PC-9 (cell line): ENCODE data around the gene BCL3. TPM values are rescaled to one million over a fixed set of nuclear protein-coding genes. Genes with fewer than 3 reads are reported as not detected.
A peak's percentile ranks its signal among the peaks of the same experiment; 100 is the strongest.

Experiments used
- BruUV-seq: library from RNA; stranded (reverse); fragments of 400-500 nt; replicated peaks from 2 replicates; lab custom pipeline; 2021; lab: Mats Ljungman, UMichigan
- CTCF ChIA-PET: fragments of 300-600 bp; sonication (Branson Sonifier 250); formaldehyde crosslinking; loops from one replicate; lab custom pipeline; 2022; ENCODE audit warnings: antibody characterized with exemption; lab: Charles Lee
- POLR2A ChIA-PET: fragments of 300-600 bp; sonication (Branson Sonifier 250); formaldehyde crosslinking; loops from one replicate; lab custom pipeline; 2022; ENCODE audit warnings: antibody characterized with exemption; ENCODE audit not compliant: unreplicated experiment; lab: Charles Lee
- DNase-seq, 2 experiments: peaks; one replicate each; pipeline versions ENCODE4 v3.0.0 to v3.0.0-alpha.2; 2015 to 2022; ENCODE audit warnings: mixed read lengths in 1 of 2
- H2AFZ ChIP-seq: fragments of 200-600 bp; sonication (generic); 2 replicates; pipeline ENCODE4 v1.8.1; 2017; ENCODE audit warnings: antibody characterized with exemption
- H3F3A ChIP-seq: fragments of 200-600 bp; sonication (generic); 2 replicates; pipeline ENCODE4 v1.8.1; 2017; ENCODE audit warnings: antibody characterized with exemption, mild to moderate bottlenecking, low read depth; ENCODE audit not compliant: insufficient read depth
- H3K27ac ChIP-seq: fragments of 200-600 bp; sonication (generic); 2 replicates; pipeline ENCODE4 v1.6.1; 2016; ENCODE audit warnings: mixed run types
- H3K27me3 ChIP-seq: fragments of 200-600 bp; sonication (generic); 2 replicates; pipeline ENCODE4 v1.6.1; 2016; ENCODE audit warnings: low read depth, mixed run types; ENCODE audit not compliant: insufficient read depth
- H3K36me3 ChIP-seq: fragments of 200-600 bp; sonication (generic); 2 replicates; pipeline ENCODE4 v1.6.1; 2016; ENCODE audit warnings: low read depth, mixed run types
- H3K4me1 ChIP-seq: fragments of 200-600 bp; sonication (generic); replicated peaks from 2 replicates; pipeline ENCODE4 v1.6.1; 2016; ENCODE audit warnings: mixed run types; ENCODE audit not compliant: insufficient read depth
- H3K4me2 ChIP-seq: fragments of 200-600 bp; sonication (generic); 2 replicates; pipeline ENCODE4 v1.6.1; 2017; ENCODE audit warnings: mixed run types
- H3K4me3 ChIP-seq: fragments of 200-600 bp; sonication (generic); 2 replicates; pipeline ENCODE4 v1.6.1; 2016; ENCODE audit warnings: mixed run types
- H3K79me2 ChIP-seq: fragments of 200-600 bp; sonication (generic); 2 replicates; pipeline ENCODE4 v1.6.1; 2017; ENCODE audit warnings: low read depth, mixed run types
- H3K9me2 ChIP-seq: fragments of 200-600 bp; sonication (generic); 2 replicates; pipeline ENCODE4 v1.8.1; 2017; ENCODE audit warnings: mild to moderate bottlenecking; ENCODE audit not compliant: insufficient read depth
- H3K9me3 ChIP-seq: fragments of 200-600 bp; sonication (generic); 2 replicates; pipeline ENCODE4 v1.8.1; 2016; ENCODE audit warnings: low read depth; ENCODE audit not compliant: insufficient read depth
- H4K20me1 ChIP-seq: fragments of 200-600 bp; sonication (generic); 2 replicates; pipeline ENCODE4 v1.8.1; 2017; ENCODE audit not compliant: insufficient read depth
- CTCF ChIP-seq: fragments of 200-600 bp; sonication (generic); conservative IDR thresholded peaks from 2 replicates; pipeline ENCODE4 v1.6.1; 2017; ENCODE audit warnings: mixed run types, antibody characterized with exemption, mild to moderate bottlenecking, moderate library complexity
- EZH2 ChIP-seq: fragments of 200-600 bp; sonication (generic); IDR thresholded peaks from 2 replicates; pipeline ENCODE4 v1.8.0; 2017; ENCODE audit warnings: antibody characterized with exemption, low read depth
- intact Hi-C: fragments of 100-400 bp; cut with micrococcal nuclease; formaldehyde crosslinking; loops from one replicate; pipeline ENCODE4 v1.10.0; 2022; ENCODE audit not compliant: unreplicated experiment
- total RNA-seq: library from RNA; stranded (reverse); gene quantifications from 2 replicates; pipeline ENCODE4 v1.2.3, GENCODE V29; 2021

Gene BCL3
- total RNA-seq, 1 experiment from 2014 or later, result 36.1 TPM

DNA sequence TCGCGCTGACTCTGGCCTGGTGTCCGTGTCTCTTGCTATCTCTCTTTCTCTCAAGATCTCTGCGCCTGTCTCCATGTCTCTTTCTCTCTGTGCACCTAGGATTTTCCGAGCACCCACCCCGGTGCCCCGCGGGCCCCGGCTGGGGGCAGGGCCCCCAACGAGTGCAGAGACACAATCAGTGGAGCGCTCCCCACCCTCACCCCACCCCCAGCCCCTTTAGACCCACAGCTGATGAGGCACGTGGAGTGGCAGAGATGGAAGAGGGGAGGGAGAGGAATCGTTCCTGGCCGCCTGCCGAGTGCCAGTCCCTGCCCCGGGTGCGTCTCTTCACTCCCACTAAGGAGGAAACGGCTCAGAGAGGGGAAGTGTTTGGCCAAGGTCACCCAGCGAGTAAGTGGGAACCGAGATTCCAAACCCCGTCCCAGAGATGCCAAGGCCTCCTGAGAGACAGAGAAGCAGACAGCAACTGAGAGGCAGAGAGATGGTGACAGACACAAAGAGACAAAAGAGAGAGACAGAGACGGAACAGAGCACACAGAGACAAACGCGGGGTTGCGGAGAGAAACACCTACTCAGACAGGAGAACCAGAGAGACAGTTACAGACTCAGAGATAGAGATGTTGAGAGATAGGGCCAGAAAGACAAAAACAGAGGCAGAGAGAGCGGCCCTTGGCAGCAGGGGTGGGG, 626 bp upstream of the BCL3 start:
- peak overlapping the region; percentile 78 for H3K4me3 ChIP-seq
- H3K36me3 ChIP-seq, result peaks cover 17% of the 10 kb centered on the region
- H4K20me1 ChIP-seq, result no peaks in the 10 kb centered on the region
- H3K27me3 ChIP-seq, result no peaks in the 10 kb centered on the region
- H3K27ac ChIP-seq, result peak overlapping the region; percentile 95
- peak overlapping the region; percentile 82 for H2AFZ ChIP-seq
- peaks cover 66% of the 10 kb centered on the region for H3K4me1 ChIP-seq
- peak; percentile 60 to 67 for DNase-seq
- no peaks in the 10 kb centered on the region for H3K9me3 ChIP-seq
- peak overlapping the region; percentile 96 for H3K4me2 ChIP-seq
- BruUV-seq, result no TSS peak
- peaks cover 40% of the 10 kb centered on the region for H3F3A ChIP-seq
- H3K79me2 ChIP-seq, result peaks cover 28% of the 10 kb centered on the region
- ChIA-PET CTCF (no interaction called here), POLR2A (no interaction called here)
- TF ChIP-seq CTCF (no peak), EZH2 (no peak)
- no peaks in the 10 kb centered on the region for H3K9me2 ChIP-seq
- intact Hi-C loops, result loop anchor here (1.0 to 2.0 kb wide), 2 partner anchors 23 to 26 kb away; no protein-coding TSS in a partner anchor

DNA sequence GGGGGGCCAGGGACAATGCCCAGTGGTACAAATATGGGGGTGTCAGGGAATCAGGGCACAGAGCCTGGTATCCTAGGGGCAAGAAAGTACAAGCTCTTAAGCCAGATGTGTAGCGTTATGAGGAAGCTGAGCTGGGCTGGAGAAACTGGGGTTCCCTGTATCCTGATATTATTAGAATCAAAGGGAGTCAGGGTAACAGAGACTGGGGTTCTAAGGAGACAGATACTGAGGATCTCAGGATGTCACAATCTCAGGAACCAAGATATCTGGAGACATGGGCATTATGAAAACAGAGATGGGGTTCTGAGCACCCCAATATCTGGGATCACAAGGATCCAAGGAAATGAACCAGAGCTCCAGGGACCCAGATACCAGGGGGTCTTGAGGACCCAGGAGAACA, 784 bp downstream of the BCL3 start:
- H3F3A ChIP-seq, result peaks cover 42% of the 10 kb centered on the region
- peaks cover 67% of the 10 kb centered on the region for H3K4me1 ChIP-seq
- no peak overlapping the region for H2AFZ ChIP-seq
- H3K4me2 ChIP-seq, result peak overlapping the region; percentile 86
- H4K20me1 ChIP-seq, result no peaks in the 10 kb centered on the region
- H3K36me3 ChIP-seq, result peaks cover 17% of the 10 kb centered on the region
- H3K4me3 ChIP-seq, result peak overlapping the region; percentile 78
- POLR2A ChIA-PET, result interaction anchor here (0.6 kb wide), 1 partner anchor 147 kb away, joined by 16 read pairs; no protein-coding TSS in a partner anchor
- DNase-seq, result no peak
- CTCF ChIA-PET, result interaction anchor here (0.7 to 1.2 kb wide), 3 partner anchors 22 to 78 kb away, joined by 4 to 10 read pairs (median 9); no protein-coding TSS in a partner anchor
- no peaks in the 10 kb centered on the region for H3K9me2 ChIP-seq
- H3K79me2 ChIP-seq, result peaks cover 28% of the 10 kb centered on the region
- 0 out of 2 replicates have a peak overlapping the region, but pooled peaks have one; percentile 45 for H3K27ac ChIP-seq
- TF ChIP-seq CTCF (no peak), EZH2 (no peak)
- intact Hi-C loops, result loop anchor here (2.0 kb wide), 1 partner anchor 22 kb away; no protein-coding TSS in a partner anchor
- BruUV-seq, result TSS peak; percentile 33
- H3K27me3 ChIP-seq, result no peaks in the 10 kb centered on the region
- H3K9me3 ChIP-seq, result no peaks in the 10 kb centered on the region

- Histone ChIP-seq H3K4me3 (peak overlapping the region; percentile 78; the same call in 1 of the 2 replicates), H3K27me3 (no peaks in the 10 kb centered on the region), H3K79me2 (peaks cover 33% of the 10 kb centered on the region), H4K20me1 (no peaks in the 10 kb centered on the region), H3K9me3 (no peaks in the 10 kb centered on the region), H3K4me2 (peak overlapping the region; percentile 86), H3K9me2 (no peaks in the 10 kb centered on the region), H2AFZ (no peak overlapping the region), H3K27ac (no peak overlapping the region), H3K4me1 (peaks cover 68% of the 10 kb centered on the region), H3F3A (peaks cover 36% of the 10 kb centered on the region), H3K36me3 (peaks cover 17% of the 10 kb centered on the region)
- BruUV-seq, result no TSS peak
- POLR2A ChIA-PET, result no interaction called here
- no peak for TF ChIP-seq EZH2
- intact Hi-C loops, result loop anchor here (2.0 kb wide), 1 partner anchor 21 kb away; no protein-coding TSS in a partner anchor
- CTCF ChIA-PET, result interaction anchor here (0.9 kb wide), 1 partner anchor 26 kb away, joined by 4 read pairs; no protein-coding TSS in a partner anchor
- no peak for DNase-seq
Measured at GRCh38 chr19:44749994-44750393, 1.5 kb downstream of the BCL3 start.
